Body of pancreas (tissue), 4 donors: ENCODE results near the gene PPP6R3.

ENCODE experiments used
- CTCF ChIP-seq, 7 experiments: fragments of 450-650 bp in 4 of 7; fragments of 200-600 bp in 3 of 7; sonication (generic) in 3 of 7; IDR thresholded peaks; one replicate each; pipeline ENCODE4 v1.5.1; 2016 to 2019; ENCODE audit warnings: antibody characterized with exemption in 7 of 7
- POLR2A ChIP-seq, 3 donors: fragments of 450-650 bp; IDR thresholded peaks; one replicate each; pipeline ENCODE4 v1.6.1; 2016; ENCODE audit warnings: antibody characterized with exemption in 3 of 3, mild to moderate bottlenecking in 2 of 3

GRCh38 chr11:68513930-68514487 lies 53.5 kb downstream of the PPP6R3 start:
- no peak for TF ChIP-seq CTCF (IDR thresholded peaks at IDR 0.05)
- TF ChIP-seq POLR2A (IDR thresholded peaks at IDR 0.05), result no peak
